Measurements from ENCODE around the gene IDI2.

DNA sequence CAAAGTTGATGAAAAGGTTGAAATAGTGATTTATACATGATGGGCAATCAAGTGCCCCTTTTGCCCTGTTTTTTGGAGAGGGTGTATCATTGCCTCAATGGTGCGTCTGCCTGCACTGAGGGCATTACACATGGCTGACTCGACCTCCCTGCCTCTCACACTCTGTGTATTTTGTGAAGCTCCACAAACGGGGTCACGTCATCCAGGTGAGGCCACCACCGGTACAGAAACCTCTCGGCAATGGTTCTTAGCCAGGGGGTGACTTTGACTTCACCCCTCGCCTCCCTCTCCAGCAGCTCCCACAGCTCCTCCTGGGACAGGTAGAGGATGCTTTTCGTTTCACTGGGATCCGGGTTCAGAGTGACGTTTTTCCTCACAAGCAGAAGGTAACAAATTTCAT, 6.3 kb downstream of the IDI2 start:
- TF ChIP-seq, protein P1, sequence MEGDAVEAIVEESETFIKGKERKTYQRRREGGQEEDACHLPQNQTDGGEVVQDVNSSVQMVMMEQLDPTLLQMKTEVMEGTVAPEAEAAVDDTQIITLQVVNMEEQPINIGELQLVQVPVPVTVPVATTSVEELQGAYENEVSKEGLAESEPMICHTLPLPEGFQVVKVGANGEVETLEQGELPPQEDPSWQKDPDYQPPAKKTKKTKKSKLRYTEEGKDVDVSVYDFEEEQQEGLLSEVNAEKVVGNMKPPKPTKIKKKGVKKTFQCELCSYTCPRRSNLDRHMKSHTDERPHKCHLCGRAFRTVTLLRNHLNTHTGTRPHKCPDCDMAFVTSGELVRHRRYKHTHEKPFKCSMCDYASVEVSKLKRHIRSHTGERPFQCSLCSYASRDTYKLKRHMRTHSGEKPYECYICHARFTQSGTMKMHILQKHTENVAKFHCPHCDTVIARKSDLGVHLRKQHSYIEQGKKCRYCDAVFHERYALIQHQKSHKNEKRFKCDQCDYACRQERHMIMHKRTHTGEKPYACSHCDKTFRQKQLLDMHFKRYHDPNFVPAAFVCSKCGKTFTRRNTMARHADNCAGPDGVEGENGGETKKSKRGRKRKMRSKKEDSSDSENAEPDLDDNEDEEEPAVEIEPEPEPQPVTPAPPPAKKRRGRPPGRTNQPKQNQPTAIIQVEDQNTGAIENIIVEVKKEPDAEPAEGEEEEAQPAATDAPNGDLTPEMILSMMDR (IDR thresholded peaks at IDR 0.05): no peak
- TF ChIP-seq POLR2AphosphoS5 (IDR thresholded peaks at IDR 0.05): no peak
